Prostate gland (tissue), 2 donors: ENCODE data around the gene HIBADH. TPM values are rescaled to one million over a fixed set of nuclear protein-coding genes. Genes with fewer than 3 reads are reported as not detected.

Source experiments
- DNase-seq: peaks from one replicate; pipeline ENCODE4 v3.0.0-alpha.2; 2019; ENCODE audit warnings: low spot score
- H3K27ac ChIP-seq, 2 donors: fragments of 200-600 bp; sonication (generic); 2 replicates each; pipeline ENCODE4 v1.5.1; 2017 to 2019
- H3K27me3 ChIP-seq: fragments of 200-600 bp; sonication (generic); replicated peaks from 2 replicates; pipeline ENCODE4 v1.5.1; 2019; ENCODE audit not compliant: insufficient read depth
- H3K36me3 ChIP-seq, 2 donors: fragments of 200-600 bp; sonication (generic); 1 replicate in 1 of 2; 2 replicates in 1 of 2; pipeline versions ENCODE4 v1.5.1 to v1.8.1; 2017 to 2019
- H3K4me1 ChIP-seq: fragments of 200-600 bp; sonication (generic); replicated peaks from 2 replicates; pipeline ENCODE4 v1.5.1; 2019
- H3K4me3 ChIP-seq, 2 donors: fragments of 200-600 bp; sonication (generic); 2 replicates each; pipeline ENCODE4 v1.5.1; 2017 to 2019
- H3K9me3 ChIP-seq: fragments of 200-600 bp; sonication (generic); 2 replicates; pipeline ENCODE4 v1.5.1; 2017
- POLR2A ChIP-seq: fragments of 450-650 bp; IDR thresholded peaks from one replicate; pipeline ENCODE4 v1.6.1; 2016; ENCODE audit warnings: antibody characterized with exemption, mild to moderate bottlenecking
- POLR2AphosphoS5 ChIP-seq: sonication (generic); formaldehyde crosslinking; IDR thresholded peaks from one replicate; pipeline ENCODE4 v1.6.1; 2017; ENCODE audit warnings: antibody characterized with exemption
- WGBS: methylation state at CpG from one replicate; pipeline ENCODE4 v1.1.5; 2018; 5-methylcytosine and 5-hydroxymethylcytosine counted together
- intact Hi-C: fragments of 100-400 bp; cut with DNase I; formaldehyde crosslinking; loops from one replicate; pipeline ENCODE4 v1.14.2; 2022
- total RNA-seq, 2 donors: library from RNA; depleted of rRNA; stranded (reverse); fragments of >200 nt; gene quantifications; one replicate each; pipeline ENCODE4 v1.1.0, GENCODE V29; 2016
- TF ChIP-seq, protein P1 (sequence below), 4 experiments: fragments of 200-600 bp in 2 of 4; fragments of 450-650 bp in 2 of 4; sonication (generic) in 2 of 4; IDR thresholded peaks; 1 replicate in 3 of 4; 2 replicates in 1 of 4; pipeline ENCODE4 v1.5.1; 2016 to 2019; ENCODE audit warnings: antibody characterized with exemption in 4 of 4, mild to moderate bottlenecking in 2 of 4, moderate library complexity in 2 of 4

HIBADH gene
- total RNA-seq, 2 donors from 2014 or later = 78.2 to 80.5 TPM

DNA sequence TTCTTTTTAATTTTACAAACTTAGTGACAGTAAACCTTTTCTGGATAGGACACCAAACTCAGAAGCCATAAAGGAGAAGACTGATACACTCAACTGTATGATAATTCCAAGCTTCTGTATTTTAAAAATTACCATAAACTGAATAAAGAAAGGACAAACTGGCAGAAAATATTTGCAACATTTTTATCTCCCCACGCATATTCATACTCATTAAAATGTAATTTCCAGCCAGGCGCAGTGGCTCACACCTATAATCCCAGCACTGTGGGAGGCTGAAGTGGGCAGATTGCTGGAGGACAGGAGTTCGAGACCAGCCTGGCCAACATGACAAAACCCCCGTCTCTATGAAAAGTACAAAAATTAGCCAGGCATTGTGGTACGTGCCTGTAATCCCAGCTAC, 67.7 kb downstream of the HIBADH start:
- DNase-seq = no peak
- intact Hi-C loops = no loop called here
- Histone ChIP-seq H3K36me3 (no peaks in the 10 kb centered on the region), H3K4me1 (no peaks in the 10 kb centered on the region), H3K9me3 (no peaks in the 10 kb centered on the region), H3K4me3 (no peak overlapping the region), H3K27ac (no peak overlapping the region), H3K27me3 (no peaks in the 10 kb centered on the region)
- TF ChIP-seq, protein P1, sequence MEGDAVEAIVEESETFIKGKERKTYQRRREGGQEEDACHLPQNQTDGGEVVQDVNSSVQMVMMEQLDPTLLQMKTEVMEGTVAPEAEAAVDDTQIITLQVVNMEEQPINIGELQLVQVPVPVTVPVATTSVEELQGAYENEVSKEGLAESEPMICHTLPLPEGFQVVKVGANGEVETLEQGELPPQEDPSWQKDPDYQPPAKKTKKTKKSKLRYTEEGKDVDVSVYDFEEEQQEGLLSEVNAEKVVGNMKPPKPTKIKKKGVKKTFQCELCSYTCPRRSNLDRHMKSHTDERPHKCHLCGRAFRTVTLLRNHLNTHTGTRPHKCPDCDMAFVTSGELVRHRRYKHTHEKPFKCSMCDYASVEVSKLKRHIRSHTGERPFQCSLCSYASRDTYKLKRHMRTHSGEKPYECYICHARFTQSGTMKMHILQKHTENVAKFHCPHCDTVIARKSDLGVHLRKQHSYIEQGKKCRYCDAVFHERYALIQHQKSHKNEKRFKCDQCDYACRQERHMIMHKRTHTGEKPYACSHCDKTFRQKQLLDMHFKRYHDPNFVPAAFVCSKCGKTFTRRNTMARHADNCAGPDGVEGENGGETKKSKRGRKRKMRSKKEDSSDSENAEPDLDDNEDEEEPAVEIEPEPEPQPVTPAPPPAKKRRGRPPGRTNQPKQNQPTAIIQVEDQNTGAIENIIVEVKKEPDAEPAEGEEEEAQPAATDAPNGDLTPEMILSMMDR (IDR thresholded peaks at IDR 0.05) = no peak
- no peak for TF ChIP-seq POLR2AphosphoS5
- TF ChIP-seq POLR2A = no peak
- WGBS = 100% methylated on average over 5 of the region's 5 CpGs

DNA sequence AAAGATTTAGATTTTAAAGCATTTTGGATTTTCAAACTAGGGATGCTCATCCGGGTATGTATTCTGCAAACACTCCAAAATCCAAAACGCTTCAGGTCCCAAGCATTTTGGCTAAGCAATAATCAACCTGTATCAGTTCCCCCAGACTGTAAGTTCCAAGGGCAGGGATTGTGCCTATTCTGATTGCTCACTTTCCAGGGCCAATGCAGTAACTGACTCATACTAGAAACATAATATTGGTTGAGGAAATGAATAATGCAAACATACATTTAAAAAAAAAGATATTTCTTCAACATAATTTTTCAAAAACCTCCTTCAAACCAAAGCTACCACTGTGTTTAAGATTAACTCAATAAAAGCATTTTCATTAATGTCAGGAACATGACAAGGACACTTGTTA, 69.5 kb downstream of the HIBADH start:
- DNase-seq = no peak
- Histone ChIP-seq H3K4me1 (no peaks in the 10 kb centered on the region), H3K4me3 (no peak overlapping the region), H3K27ac (no peak overlapping the region), H3K27me3 (no peaks in the 10 kb centered on the region), H3K9me3 (no peaks in the 10 kb centered on the region), H3K36me3 (no peaks in the 10 kb centered on the region)
- 98% methylated on average over 2 of the region's 2 CpGs for WGBS
- intact Hi-C loops = no loop called here
- TF ChIP-seq POLR2AphosphoS5 = no peak
- TF ChIP-seq POLR2A = no peak
- TF ChIP-seq, protein P1 (IDR thresholded peaks at IDR 0.05) = no peak

DNA sequence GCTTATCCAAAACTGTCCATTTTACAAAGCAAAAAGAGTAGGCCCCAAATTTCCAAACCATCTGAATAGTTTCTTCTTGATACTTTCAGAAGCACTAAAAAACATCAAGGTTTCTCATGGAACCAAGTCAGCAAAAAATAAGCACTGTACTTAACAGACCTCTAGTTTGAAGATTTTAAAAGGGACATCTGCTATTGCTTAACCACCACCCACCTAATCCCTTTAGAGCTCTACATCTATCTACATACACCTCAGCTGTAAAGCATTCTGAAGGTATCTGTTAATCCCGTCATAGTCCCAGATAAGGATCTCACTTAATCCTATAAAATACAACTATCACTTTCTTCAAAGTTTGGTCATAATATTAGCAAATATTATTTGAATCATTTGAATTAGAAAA, 72.3 kb downstream of the HIBADH start:
- intact Hi-C loops = no loop called here
- no peak for DNase-seq
- no peaks in the 10 kb centered on the region for H3K9me3 ChIP-seq
- H3K4me1 ChIP-seq = no peaks in the 10 kb centered on the region
- no peaks in the 10 kb centered on the region for H3K36me3 ChIP-seq
- 0% methylated on average over 1 of the region's 1 CpG for WGBS
- H3K4me3 ChIP-seq = no peak overlapping the region
- H3K27ac ChIP-seq = no peak overlapping the region
- no peaks in the 10 kb centered on the region for H3K27me3 ChIP-seq
- TF ChIP-seq, protein P1 (IDR thresholded peaks at IDR 0.05) = no peak
- TF ChIP-seq POLR2AphosphoS5 (no peak), POLR2A (no peak)

DNA sequence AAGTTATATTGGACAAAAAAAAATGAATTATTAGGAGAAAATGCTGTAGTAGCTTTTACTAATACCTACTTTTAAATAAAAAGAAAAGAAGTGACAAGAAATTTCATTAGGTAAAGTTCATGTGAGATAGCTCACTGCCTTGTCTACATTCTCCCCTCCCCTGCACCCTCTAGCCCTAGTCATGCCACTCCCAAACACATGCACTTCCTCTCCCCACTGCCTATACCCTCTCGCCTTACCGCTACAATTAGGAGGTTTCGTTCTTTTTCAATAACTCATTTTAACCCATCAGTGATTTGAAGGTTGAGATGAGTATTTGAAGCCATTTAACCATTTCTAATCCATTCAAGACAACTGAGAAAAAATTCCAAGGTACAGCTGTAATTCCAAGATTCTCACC, 75.3 kb downstream of the HIBADH start:
- no peaks in the 10 kb centered on the region for H3K27me3 ChIP-seq
- intact Hi-C loops = loop anchor here (10.0 kb wide), 1 partner anchor 187 kb away; no protein-coding TSS in a partner anchor
- H3K9me3 ChIP-seq = no peaks in the 10 kb centered on the region
- no peaks in the 10 kb centered on the region for H3K36me3 ChIP-seq
- H3K27ac ChIP-seq = no peak overlapping the region
- TF ChIP-seq POLR2AphosphoS5 (no peak), POLR2A (no peak)
- TF ChIP-seq, protein P1 (IDR thresholded peaks at IDR 0.05) = no peak
- H3K4me3 ChIP-seq = no peak overlapping the region
- no peaks in the 10 kb centered on the region for H3K4me1 ChIP-seq
- 96% methylated on average over 3 of the region's 3 CpGs for WGBS
- no peak for DNase-seq

DNA sequence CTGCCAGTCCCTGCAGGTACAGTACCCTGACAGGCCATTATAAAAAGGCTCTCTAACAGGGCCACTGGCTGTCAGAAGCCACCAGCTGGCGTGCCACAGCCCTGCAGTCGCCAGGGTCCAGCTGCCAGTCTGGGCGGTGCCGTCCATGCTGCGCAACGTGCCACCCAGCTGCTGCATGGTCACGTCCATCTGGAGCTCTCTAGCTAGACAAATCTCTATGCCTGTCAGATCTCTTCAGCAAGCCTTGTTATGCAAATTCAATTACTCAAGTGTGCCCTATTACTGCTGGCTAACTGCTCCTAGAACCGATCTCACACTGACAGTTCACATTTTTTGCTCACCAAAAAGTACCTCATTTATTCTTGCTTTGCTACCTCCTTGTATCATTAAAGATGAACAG, 75.9 kb downstream of the HIBADH start:
- no peak overlapping the region for H3K27ac ChIP-seq
- no peak for DNase-seq
- WGBS = 77% methylated on average over 8 of the region's 8 CpGs
- intact Hi-C loops = loop anchor here (10.0 kb wide), 1 partner anchor 188 kb away; no protein-coding TSS in a partner anchor
- H3K27me3 ChIP-seq = no peaks in the 10 kb centered on the region
- H3K4me1 ChIP-seq = no peaks in the 10 kb centered on the region
- no peak for TF ChIP-seq POLR2A
- no peak for TF ChIP-seq POLR2AphosphoS5
- TF ChIP-seq, protein P1 (IDR thresholded peaks at IDR 0.05) = no peak
- H3K36me3 ChIP-seq = no peaks in the 10 kb centered on the region
- H3K4me3 ChIP-seq = no peak overlapping the region
- H3K9me3 ChIP-seq = no peaks in the 10 kb centered on the region
